ENCODE results near the gene MCEMP1.
A peak's percentile ranks its signal among the peaks of the same experiment; 100 is the strongest.
"Not testable (repeated sequence)": the region's sequence is repeated elsewhere in the genome, so short reads cannot be mapped to it uniquely, and the experiment has no call there.

Gene MCEMP1

DNA sequence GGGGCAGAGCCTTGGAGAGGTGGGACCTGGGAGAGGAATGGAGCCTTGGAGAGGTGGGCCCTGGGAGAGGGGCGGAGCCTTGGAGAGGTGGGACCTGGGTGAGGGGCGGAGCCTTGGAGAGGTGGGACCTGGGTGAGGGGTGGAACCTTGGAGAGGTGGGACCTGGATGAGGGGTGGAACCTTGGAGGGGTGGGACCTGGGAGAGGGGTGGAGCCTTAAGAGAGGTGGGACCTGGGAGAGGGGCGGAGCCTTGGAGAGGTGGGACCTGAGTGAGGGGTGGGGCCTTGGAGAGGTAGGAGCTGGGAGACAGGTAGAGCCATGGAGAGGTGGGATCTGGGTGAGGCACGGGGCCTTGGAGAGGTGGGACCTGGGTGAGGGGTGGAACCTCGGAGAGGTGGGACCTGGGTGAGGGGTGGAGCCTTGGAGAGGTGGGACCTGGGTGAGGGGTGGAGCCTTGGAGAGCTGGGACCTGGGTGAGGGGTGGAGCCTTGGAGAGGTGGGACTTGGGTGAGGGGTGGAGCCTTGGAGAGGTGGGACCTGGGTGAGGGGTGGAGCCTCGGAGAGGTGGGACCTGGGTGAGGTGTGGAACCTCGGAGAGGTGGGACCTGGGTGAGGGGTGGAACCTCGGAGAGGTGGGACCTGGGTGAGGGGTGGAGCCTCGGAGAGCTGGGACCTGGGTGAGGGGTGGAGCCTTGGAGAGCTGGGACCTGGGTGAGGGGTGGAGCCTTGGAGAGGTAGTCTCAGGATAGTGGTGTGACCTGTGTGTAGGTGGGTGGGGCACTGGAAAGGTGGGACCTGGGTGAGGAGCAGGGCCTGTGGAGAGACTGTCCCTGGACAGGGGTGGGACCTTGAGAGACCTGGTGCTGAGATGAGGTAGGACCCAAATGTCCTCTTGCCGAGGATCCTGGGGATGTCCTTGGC lies 33.0 kb upstream of the MCEMP1 start:
- not testable (repeated sequence) for H3K4me1 ChIP-seq (ENCODE audit: control insufficient read depth in 5 of 5, insufficient read depth in 5 of 5, low read length in 5 of 5); H3K9me3 ChIP-seq (ENCODE audit: control insufficient read depth in 5 of 5, low read length in 5 of 5); H3K27ac ChIP-seq (ENCODE audit: low read depth, low read length); H3K9ac ChIP-seq (ENCODE audit: low read length in 5 of 5); H3K4me3 ChIP-seq (ENCODE audit: low read depth in 1 of 5, low read length in 5 of 5)
- peaks cover 0 to 12% (median 0%) of the 10 kb centered on the region in 5 donors for H3K36me3 ChIP-seq (ENCODE audit: control insufficient read depth in 5 of 5, insufficient read depth in 5 of 5, low read length in 5 of 5)
- H3K27me3 ChIP-seq (ENCODE audit: control insufficient read depth in 5 of 5, insufficient read depth in 4 of 5, low read length in 5 of 5), result peaks cover 0 to 12% (median 6%) of the 10 kb centered on the region in 5 donors

DNA sequence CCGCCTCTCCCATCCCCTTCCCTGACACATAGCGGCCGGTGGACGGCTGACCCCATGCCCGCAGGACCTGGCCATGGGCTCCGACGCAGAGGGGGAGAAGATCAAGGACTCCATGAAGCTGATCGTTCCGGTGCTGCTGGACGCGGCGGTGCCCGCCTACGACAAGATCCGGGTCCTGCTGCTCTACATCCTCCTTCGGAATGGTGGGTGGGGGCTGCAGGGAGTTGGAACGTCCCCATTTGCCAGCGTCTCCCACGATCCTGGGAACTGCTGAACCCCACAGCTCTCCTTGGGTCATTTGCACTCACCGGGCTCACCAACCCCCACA lies 32.4 kb upstream of the MCEMP1 start:
- no peaks in the 10 kb centered on the region for H3K4me1 ChIP-seq (ENCODE audit: control insufficient read depth in 5 of 5, insufficient read depth in 5 of 5, low read length in 5 of 5)
- no peak overlapping the region for H3K4me3 ChIP-seq (ENCODE audit: low read depth in 1 of 5, low read length in 5 of 5)
- peaks cover 0 to 12% (median 0%) of the 10 kb centered on the region in 5 donors for H3K36me3 ChIP-seq (ENCODE audit: control insufficient read depth in 5 of 5, insufficient read depth in 5 of 5, low read length in 5 of 5)
- no peak overlapping the region for H3K9ac ChIP-seq (ENCODE audit: low read length in 5 of 5)
- H3K9me3 ChIP-seq (ENCODE audit: control insufficient read depth in 5 of 5, low read length in 5 of 5), result no peaks in the 10 kb centered on the region
- no peak overlapping the region for H3K27ac ChIP-seq (ENCODE audit: low read depth, low read length)
- H3K27me3 ChIP-seq (ENCODE audit: control insufficient read depth in 5 of 5, insufficient read depth in 4 of 5, low read length in 5 of 5), result peaks cover 0 to 12% (median 4%) of the 10 kb centered on the region in 5 donors

DNA sequence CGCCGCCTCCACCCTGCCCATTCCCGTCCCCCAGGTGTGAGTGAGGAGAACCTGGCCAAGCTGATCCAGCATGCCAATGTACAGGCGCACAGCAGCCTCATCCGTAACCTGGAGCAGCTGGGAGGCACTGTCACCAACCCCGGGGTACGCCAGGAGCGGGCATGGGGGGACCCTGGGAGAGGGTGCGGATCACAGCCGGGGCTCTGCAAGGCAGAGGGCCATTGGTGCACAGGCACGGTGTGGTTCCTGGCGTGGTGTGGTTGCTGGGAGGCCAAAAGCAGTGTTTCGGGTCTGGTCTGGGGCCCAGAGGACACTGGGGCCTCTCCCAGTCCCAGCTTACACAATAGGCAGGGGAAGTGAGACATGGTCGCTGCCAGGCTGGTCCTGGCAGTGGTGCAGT lies 31.7 kb upstream of the MCEMP1 start:
- Histone ChIP-seq H3K27ac (ENCODE audit: low read depth, low read length) (no peak overlapping the region), H3K9ac (ENCODE audit: low read length in 5 of 5) (no peak overlapping the region), H3K27me3 (ENCODE audit: control insufficient read depth in 5 of 5, insufficient read depth in 4 of 5, low read length in 5 of 5) (peaks cover 0 to 12% (median 6%) of the 10 kb centered on the region in 5 donors), H3K4me1 (ENCODE audit: control insufficient read depth in 5 of 5, insufficient read depth in 5 of 5, low read length in 5 of 5) (no peaks in the 10 kb centered on the region), H3K4me3 (ENCODE audit: low read depth in 1 of 5, low read length in 5 of 5) (no peak overlapping the region), H3K9me3 (ENCODE audit: control insufficient read depth in 5 of 5, low read length in 5 of 5) (no peaks in the 10 kb centered on the region), H3K36me3 (ENCODE audit: control insufficient read depth in 5 of 5, insufficient read depth in 5 of 5, low read length in 5 of 5) (peaks cover 0 to 12% (median 0%) of the 10 kb centered on the region in 5 donors)

DNA sequence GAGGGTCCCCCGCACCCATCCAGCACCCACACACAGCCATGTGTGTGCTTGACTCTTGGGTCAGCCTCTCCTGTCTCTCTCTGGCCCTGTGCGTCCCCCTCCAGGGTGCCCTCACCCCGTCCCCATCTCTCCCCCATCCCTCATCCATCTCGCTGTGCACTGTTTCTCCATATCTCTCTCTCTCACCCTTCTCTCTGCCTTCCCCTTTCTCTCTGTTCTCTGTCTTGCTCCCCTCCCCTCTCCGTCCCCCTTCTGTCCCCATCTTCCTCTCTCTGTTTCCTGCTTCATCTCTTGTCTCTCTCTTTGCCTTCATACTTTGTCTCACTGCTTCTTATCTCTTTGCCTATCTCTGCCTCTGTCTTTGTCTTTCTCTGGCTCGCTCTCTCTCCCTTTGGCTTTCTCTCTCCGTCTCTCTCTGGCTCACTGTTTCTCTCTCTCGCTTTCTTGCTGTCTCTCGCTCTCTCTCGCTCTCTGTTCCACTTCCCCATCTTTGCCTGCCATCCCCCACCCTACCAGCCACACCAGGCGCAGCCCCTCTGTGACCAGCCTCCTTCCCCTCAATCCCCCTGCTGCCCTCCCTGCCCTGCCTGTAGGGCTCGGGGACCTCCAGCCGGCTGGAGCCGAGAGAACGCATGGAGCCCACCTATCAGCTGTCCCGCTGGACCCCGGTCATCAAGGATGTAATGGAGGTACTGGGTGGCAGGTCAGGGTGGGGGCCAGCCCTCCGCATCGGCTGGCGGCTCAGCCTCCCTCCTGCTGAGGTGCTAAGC lies 31.0 kb upstream of the MCEMP1 start:
- H3K27ac ChIP-seq (ENCODE audit: low read depth, low read length), result no peak overlapping the region
- peaks cover 0 to 6% (median 0%) of the 10 kb centered on the region in 5 donors for H3K36me3 ChIP-seq (ENCODE audit: control insufficient read depth in 5 of 5, insufficient read depth in 5 of 5, low read length in 5 of 5)
- H3K27me3 ChIP-seq (ENCODE audit: control insufficient read depth in 5 of 5, insufficient read depth in 4 of 5, low read length in 5 of 5), result peaks cover 0 to 12% (median 9%) of the 10 kb centered on the region in 5 donors
- H3K4me1 ChIP-seq (ENCODE audit: control insufficient read depth in 5 of 5, insufficient read depth in 5 of 5, low read length in 5 of 5), result no peaks in the 10 kb centered on the region
- no peaks in the 10 kb centered on the region for H3K9me3 ChIP-seq (ENCODE audit: control insufficient read depth in 5 of 5, low read length in 5 of 5)
- H3K4me3 ChIP-seq (ENCODE audit: low read depth in 1 of 5, low read length in 5 of 5), result no peak overlapping the region
- H3K9ac ChIP-seq (ENCODE audit: low read length in 5 of 5), result no peak overlapping the region

DNA sequence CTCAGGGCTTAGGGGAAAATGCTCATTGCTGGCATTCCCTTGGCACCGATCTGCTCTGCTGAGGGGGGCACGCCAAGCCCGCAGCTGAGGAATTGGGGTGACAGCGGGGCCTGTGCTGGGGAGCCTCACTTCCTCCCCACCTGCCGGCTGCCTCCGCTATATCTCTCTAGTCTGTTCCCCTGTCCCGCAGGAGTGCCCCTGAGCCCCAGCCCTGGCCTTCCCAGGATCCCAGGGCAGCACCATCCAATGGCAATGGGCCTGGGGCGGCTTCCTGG lies 30.5 kb upstream of the MCEMP1 start:
- Histone ChIP-seq H3K27ac (ENCODE audit: low read depth, low read length) (no peak overlapping the region), H3K36me3 (ENCODE audit: control insufficient read depth in 5 of 5, insufficient read depth in 5 of 5, low read length in 5 of 5) (peaks cover 0 to 6% (median 0%) of the 10 kb centered on the region in 5 donors), H3K4me1 (ENCODE audit: control insufficient read depth in 5 of 5, insufficient read depth in 5 of 5, low read length in 5 of 5) (no peaks in the 10 kb centered on the region), H3K9ac (ENCODE audit: low read length in 5 of 5) (no peak overlapping the region), H3K27me3 (ENCODE audit: control insufficient read depth in 5 of 5, insufficient read depth in 4 of 5, low read length in 5 of 5) (peaks cover 0 to 12% (median 9%) of the 10 kb centered on the region in 5 donors), H3K9me3 (ENCODE audit: control insufficient read depth in 5 of 5, low read length in 5 of 5) (no peaks in the 10 kb centered on the region), H3K4me3 (ENCODE audit: low read depth in 1 of 5, low read length in 5 of 5) (no peak overlapping the region)

DNA sequence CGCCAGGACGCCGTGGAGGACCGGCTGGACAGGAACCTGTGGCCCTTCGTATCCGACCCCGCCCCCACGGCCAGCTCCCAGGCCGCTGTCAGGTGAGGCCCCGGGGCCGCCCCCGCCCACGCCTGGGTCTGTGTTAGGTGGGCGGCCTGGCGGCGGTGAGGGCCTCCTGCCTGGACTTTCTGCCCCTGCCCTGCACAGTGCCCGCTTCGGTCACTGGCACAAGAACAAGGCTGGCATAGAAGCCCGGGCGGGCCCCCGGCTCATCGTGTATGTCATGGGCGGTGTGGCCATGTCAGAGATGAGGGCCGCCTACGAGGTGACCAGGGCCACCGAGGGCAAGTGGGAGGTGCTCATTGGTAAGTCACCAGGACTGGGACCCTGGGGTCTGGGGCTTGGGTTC lies 29.7 kb upstream of the MCEMP1 start:
- no peaks in the 10 kb centered on the region for H3K9me3 ChIP-seq (ENCODE audit: control insufficient read depth in 5 of 5, low read length in 5 of 5)
- no peak overlapping the region for H3K27ac ChIP-seq (ENCODE audit: low read depth, low read length)
- H3K4me1 ChIP-seq (ENCODE audit: control insufficient read depth in 5 of 5, insufficient read depth in 5 of 5, low read length in 5 of 5), result peaks cover under 1 to 3% (median 1%) of the 10 kb centered on the region in 5 donors
- H3K27me3 ChIP-seq (ENCODE audit: control insufficient read depth in 5 of 5, insufficient read depth in 4 of 5, low read length in 5 of 5), result peaks cover 0 to 12% (median 9%) of the 10 kb centered on the region in 5 donors
- H3K36me3 ChIP-seq (ENCODE audit: control insufficient read depth in 5 of 5, insufficient read depth in 5 of 5, low read length in 5 of 5), result peaks cover 0 to 3% (median 0%) of the 10 kb centered on the region in 5 donors
- no peak overlapping the region for H3K4me3 ChIP-seq (ENCODE audit: low read depth in 1 of 5, low read length in 5 of 5)
- no peak overlapping the region for H3K9ac ChIP-seq (ENCODE audit: low read length in 5 of 5)

DNA sequence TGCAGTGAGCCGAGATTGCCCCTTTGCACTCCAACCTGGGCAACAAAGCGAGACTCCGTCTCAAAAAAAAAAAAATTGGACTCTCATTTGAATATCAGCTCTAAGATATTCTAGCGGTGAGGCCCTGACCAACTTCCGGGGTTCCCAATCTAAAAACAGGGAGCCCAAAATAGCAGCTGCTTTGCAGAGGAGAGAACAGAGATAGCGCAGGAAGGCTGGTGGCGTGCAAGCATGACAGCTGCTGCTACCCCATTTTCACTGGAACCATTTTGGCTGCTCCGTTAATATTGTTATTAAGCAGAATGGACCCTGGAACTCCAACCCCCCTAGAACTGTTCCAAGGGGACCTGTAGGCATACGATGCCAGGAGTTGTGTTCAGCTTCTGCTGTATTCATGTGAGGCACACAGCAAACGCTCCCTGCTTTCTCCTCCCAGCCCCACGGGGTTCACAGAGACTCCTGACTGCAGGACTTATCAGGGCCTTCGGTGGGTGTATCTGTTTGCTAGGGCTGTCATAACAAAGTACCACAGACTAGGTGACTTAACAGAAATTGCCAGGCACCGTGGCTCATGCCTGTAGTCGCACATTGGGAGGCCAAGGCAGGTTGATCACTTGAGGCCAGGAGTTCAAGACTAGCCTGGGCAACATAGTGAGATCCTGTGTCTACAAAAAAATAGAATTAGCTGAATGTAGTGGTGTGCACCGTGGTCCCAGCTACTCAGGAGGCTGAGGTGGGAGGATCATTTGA lies 28.4 kb upstream of the MCEMP1 start:
- Histone ChIP-seq H3K9me3 (ENCODE audit: control insufficient read depth in 5 of 5, low read length in 5 of 5) (no peaks in the 10 kb centered on the region), H3K27ac (ENCODE audit: low read depth, low read length) (no peak overlapping the region), H3K4me1 (ENCODE audit: control insufficient read depth in 5 of 5, insufficient read depth in 5 of 5, low read length in 5 of 5) (peaks cover 3 to 6% (median 4%) of the 10 kb centered on the region in 5 donors), H3K4me3 (ENCODE audit: low read depth in 1 of 5, low read length in 5 of 5) (no peak overlapping the region), H3K36me3 (ENCODE audit: control insufficient read depth in 5 of 5, insufficient read depth in 5 of 5, low read length in 5 of 5) (no peaks in the 10 kb centered on the region), H3K27me3 (ENCODE audit: control insufficient read depth in 5 of 5, insufficient read depth in 4 of 5, low read length in 5 of 5) (peaks cover 0 to 12% (median 9%) of the 10 kb centered on the region in 5 donors), H3K9ac (ENCODE audit: low read length in 5 of 5) (no peak overlapping the region)

DNA sequence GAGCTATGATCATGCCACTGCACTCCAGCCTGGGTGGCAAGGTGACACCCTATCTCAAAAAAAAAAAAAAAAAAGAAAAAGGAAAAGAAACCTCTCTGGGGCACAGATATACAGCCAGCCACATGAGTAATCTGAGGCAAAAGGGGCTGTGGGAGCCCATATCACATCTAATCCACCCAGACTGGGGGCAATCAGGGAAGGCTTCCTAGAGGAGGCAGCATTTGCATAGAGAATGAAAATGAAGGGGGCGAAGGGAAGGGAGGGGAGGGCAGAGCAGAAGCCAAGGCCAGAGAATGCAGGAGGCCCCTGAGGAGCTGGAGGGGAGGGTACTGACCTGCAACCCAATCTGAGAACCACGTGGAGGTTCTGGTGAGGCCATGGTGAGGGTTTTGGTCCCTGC lies 26.7 kb upstream of the MCEMP1 start:
- Histone ChIP-seq H3K4me3 (ENCODE audit: low read depth in 1 of 5, low read length in 5 of 5) (no peak overlapping the region), H3K27ac (ENCODE audit: low read depth, low read length) (no peak overlapping the region), H3K9me3 (ENCODE audit: control insufficient read depth in 5 of 5, low read length in 5 of 5) (no peaks in the 10 kb centered on the region), H3K27me3 (ENCODE audit: control insufficient read depth in 5 of 5, insufficient read depth in 4 of 5, low read length in 5 of 5) (peaks cover 0 to 9% (median 4%) of the 10 kb centered on the region in 5 donors), H3K9ac (ENCODE audit: low read length in 5 of 5) (no peak overlapping the region), H3K4me1 (ENCODE audit: control insufficient read depth in 5 of 5, insufficient read depth in 5 of 5, low read length in 5 of 5) (peaks cover 3 to 6% (median 4%) of the 10 kb centered on the region in 5 donors), H3K36me3 (ENCODE audit: control insufficient read depth in 5 of 5, insufficient read depth in 5 of 5, low read length in 5 of 5) (no peaks in the 10 kb centered on the region)

DNA sequence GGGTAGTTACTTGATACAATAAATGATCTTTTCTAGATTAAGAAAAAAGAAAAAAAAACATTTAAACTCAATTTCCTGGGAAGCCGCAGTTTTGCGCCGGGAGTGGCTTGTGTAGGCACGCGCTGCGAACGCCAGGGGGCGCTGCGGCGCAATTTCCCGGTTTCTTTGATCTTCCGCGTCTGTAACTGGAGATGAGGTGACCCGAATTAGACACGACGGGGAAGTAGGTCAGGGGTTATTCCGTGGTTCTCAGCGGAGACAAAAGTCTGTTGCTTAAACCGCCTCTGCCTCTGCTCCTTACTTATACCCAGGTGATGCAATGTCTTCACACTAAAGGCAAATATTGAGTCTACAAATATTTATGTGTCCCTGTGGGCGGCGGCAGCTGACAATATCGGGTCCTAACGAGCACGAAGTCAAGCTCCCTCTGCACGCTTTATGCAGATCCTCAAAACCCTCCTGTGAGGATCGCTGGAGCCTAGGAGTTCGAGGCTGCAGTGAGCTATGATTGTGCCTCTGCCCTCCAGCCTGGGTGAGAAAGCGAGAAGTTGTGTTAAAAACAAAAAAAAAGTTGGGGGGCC lies 24.7 kb upstream of the MCEMP1 start:
- Histone ChIP-seq H3K27ac (ENCODE audit: low read depth, low read length) (no peak overlapping the region), H3K4me3 (ENCODE audit: low read depth in 1 of 5, low read length in 5 of 5) (peak overlapping the region in 3 of 5 donors; percentile 15 to 58 (median 53)), H3K36me3 (ENCODE audit: control insufficient read depth in 5 of 5, insufficient read depth in 5 of 5, low read length in 5 of 5) (no peaks in the 10 kb centered on the region), H3K27me3 (ENCODE audit: control insufficient read depth in 5 of 5, insufficient read depth in 4 of 5, low read length in 5 of 5) (peaks cover 0 to 7% (median 0%) of the 10 kb centered on the region in 5 donors), H3K4me1 (ENCODE audit: control insufficient read depth in 5 of 5, insufficient read depth in 5 of 5, low read length in 5 of 5) (peaks cover 3 to 6% (median 4%) of the 10 kb centered on the region in 5 donors), H3K9me3 (ENCODE audit: control insufficient read depth in 5 of 5, low read length in 5 of 5) (no peaks in the 10 kb centered on the region), H3K9ac (ENCODE audit: low read length in 5 of 5) (no peak overlapping the region)
